Neural progenitor cell (in vitro differentiated cells): Measurements from ENCODE around the gene TBX21.
A peak's percentile ranks its signal among the peaks of the same experiment; 100 is the strongest.

Source experiments
- CTCF ChIP-seq: fragments of 200-600 bp; sonication (generic); IDR thresholded peaks from 2 replicates; pipeline ENCODE4 v1.5.1; 2017; ENCODE audit warnings: antibody characterized with exemption, mild to moderate bottlenecking
- EZH2phosphoT487 ChIP-seq: fragments of 200-600 bp; sonication (generic); IDR thresholded peaks from 2 replicates; pipeline ENCODE4 v1.6.1; 2017; ENCODE audit warnings: antibody characterized with exemption

- peak; percentile 77 for TF ChIP-seq CTCF
- TF ChIP-seq EZH2phosphoT487 = no peak
These were observed 9.5 kb downstream of the TBX21 start for GRCh38 chr17:47742319-47743181.
